ENCODE results near the gene KCTD15. TPM values are rescaled to one million over a fixed set of nuclear protein-coding genes. Genes with fewer than 3 reads are reported as not detected.

Gene KCTD15
- total RNA-seq, 1 experiment from 2014 or later = 13.8 TPM

DNA sequence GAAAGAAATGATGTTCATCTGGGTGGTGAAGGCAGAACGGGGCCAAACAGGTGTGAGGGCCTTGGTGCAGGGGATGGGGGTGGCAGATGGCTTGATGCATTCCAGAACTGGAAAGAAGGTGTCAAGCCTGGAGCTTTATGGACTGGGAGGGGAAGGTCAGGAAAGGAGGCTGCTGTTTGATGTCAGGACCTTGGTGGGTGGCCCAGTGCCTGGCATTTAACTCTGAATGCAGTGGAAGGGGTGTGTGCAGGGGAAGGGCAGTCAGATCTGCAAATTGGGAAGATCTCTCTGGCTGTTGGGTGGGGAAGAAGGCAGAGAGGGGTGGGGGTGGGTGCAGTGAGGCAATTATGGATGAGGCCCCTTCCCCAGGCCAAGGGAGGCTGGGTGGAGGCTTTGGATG is 11.7 kb downstream of the KCTD15 start:
- Histone ChIP-seq H3K4me3 (no peak overlapping the region), H3K27me3 (ENCODE audit: insufficient read depth, low read depth) (no peaks in the 10 kb centered on the region), H3K79me2 (ENCODE audit: low read depth) (no peaks in the 10 kb centered on the region), H2AFZ (no peak overlapping the region), H3K4me2 (no peak overlapping the region), H4K20me1 (ENCODE audit: insufficient read depth) (peaks cover 14% of the 10 kb centered on the region; the same call in 1 of the 2 replicates), H3F3A (ENCODE audit: insufficient read depth, low read depth) (no peaks in the 10 kb centered on the region), H3K4me1 (replicated peaks; ENCODE audit: insufficient read depth) (no peaks in the 10 kb centered on the region), H3K27ac (no peak overlapping the region), H3K9me2 (ENCODE audit: insufficient read depth) (no peaks in the 10 kb centered on the region), H3K9me3 (ENCODE audit: insufficient read depth, low read depth) (no peaks in the 10 kb centered on the region), H3K36me3 (ENCODE audit: low read depth) (no peaks in the 10 kb centered on the region)
- no peak for DNase-seq
- intact Hi-C loops (cut with micrococcal nuclease; ENCODE audit: unreplicated experiment) = no loop called here
- CTCF ChIA-PET = no interaction called here
- TF ChIP-seq, protein P1, sequence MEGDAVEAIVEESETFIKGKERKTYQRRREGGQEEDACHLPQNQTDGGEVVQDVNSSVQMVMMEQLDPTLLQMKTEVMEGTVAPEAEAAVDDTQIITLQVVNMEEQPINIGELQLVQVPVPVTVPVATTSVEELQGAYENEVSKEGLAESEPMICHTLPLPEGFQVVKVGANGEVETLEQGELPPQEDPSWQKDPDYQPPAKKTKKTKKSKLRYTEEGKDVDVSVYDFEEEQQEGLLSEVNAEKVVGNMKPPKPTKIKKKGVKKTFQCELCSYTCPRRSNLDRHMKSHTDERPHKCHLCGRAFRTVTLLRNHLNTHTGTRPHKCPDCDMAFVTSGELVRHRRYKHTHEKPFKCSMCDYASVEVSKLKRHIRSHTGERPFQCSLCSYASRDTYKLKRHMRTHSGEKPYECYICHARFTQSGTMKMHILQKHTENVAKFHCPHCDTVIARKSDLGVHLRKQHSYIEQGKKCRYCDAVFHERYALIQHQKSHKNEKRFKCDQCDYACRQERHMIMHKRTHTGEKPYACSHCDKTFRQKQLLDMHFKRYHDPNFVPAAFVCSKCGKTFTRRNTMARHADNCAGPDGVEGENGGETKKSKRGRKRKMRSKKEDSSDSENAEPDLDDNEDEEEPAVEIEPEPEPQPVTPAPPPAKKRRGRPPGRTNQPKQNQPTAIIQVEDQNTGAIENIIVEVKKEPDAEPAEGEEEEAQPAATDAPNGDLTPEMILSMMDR (conservative IDR thresholded peaks at IDR 0.05) = no peak
- no peak for TF ChIP-seq EZH2 (IDR thresholded peaks at IDR 0.05; ENCODE audit: low read depth)
- BruUV-seq (replicated peaks) = no TSS peak
- POLR2A ChIA-PET (ENCODE audit: unreplicated experiment) = no interaction called here

DNA sequence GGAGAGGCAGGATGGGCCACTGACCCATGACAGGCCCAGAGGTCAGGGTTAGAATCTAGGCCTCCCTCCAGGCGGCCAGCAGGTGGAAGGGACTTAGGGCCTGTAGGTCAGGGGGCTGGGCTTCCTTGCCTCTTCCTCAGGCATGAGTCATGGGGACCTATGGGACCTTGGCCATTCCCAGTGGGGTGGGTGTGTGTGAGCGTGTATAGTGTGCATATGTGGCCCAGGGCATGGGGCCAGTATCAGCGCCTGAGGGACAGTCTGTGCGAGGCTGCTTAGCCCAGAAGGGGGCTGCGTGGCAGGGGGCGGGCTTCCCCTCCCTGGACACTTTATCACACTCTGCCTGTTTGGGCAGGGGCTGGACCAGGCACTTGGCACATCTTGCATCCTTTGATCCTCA is 13.3 kb downstream of the KCTD15 start:
- H3K27me3 ChIP-seq (ENCODE audit: insufficient read depth, low read depth) = no peaks in the 10 kb centered on the region
- no peak overlapping the region for H3K27ac ChIP-seq
- no peaks in the 10 kb centered on the region for H3K4me1 ChIP-seq (replicated peaks; ENCODE audit: insufficient read depth)
- H3K36me3 ChIP-seq (ENCODE audit: low read depth) = no peaks in the 10 kb centered on the region
- no peaks in the 10 kb centered on the region for H3K9me3 ChIP-seq (ENCODE audit: insufficient read depth, low read depth)
- CTCF ChIA-PET = no interaction called here
- H2AFZ ChIP-seq = no peak overlapping the region
- no peak overlapping the region for H3K4me2 ChIP-seq
- TF ChIP-seq, protein P1 (conservative IDR thresholded peaks at IDR 0.05) = no peak
- TF ChIP-seq EZH2 (IDR thresholded peaks at IDR 0.05; ENCODE audit: low read depth) = no peak
- no peaks in the 10 kb centered on the region for H3K79me2 ChIP-seq (ENCODE audit: low read depth)
- no peak overlapping the region for H3K4me3 ChIP-seq
- H3F3A ChIP-seq (ENCODE audit: insufficient read depth, low read depth) = no peaks in the 10 kb centered on the region
- BruUV-seq (replicated peaks) = no TSS peak
- H4K20me1 ChIP-seq (ENCODE audit: insufficient read depth) = peaks cover 9% of the 10 kb centered on the region; the same call in 1 of the 2 replicates
- H3K9me2 ChIP-seq (ENCODE audit: insufficient read depth) = no peaks in the 10 kb centered on the region
- intact Hi-C loops (cut with micrococcal nuclease; ENCODE audit: unreplicated experiment) = no loop called here
- POLR2A ChIA-PET (ENCODE audit: unreplicated experiment) = no interaction called here
- DNase-seq = no peak

DNA sequence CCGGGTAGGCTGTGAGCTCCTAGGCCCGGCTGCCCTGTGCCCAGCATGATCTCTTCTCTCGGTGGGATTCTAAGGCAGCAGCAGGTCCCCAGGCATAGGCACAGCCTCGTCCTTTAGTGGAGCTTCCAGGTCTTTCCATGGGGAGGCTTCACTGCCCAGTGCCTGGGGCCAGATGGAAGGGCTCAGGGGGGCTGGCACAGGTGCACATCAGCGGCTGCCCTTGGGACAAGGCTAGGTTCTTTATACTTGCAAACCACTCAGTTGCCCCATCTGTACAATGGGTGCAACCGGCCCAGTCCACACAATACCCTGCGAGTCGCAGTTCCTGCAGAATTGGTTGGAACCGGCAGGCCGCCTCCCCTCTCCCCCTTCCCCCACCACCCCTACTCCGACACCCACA is 14.2 kb downstream of the KCTD15 start:
- Histone ChIP-seq H3K4me2 (no peak overlapping the region), H3K4me3 (no peak overlapping the region), H3K9me2 (ENCODE audit: insufficient read depth) (no peaks in the 10 kb centered on the region), H3K79me2 (ENCODE audit: low read depth) (no peaks in the 10 kb centered on the region), H3K27me3 (ENCODE audit: insufficient read depth, low read depth) (no peaks in the 10 kb centered on the region), H3K27ac (no peak overlapping the region), H3K4me1 (replicated peaks; ENCODE audit: insufficient read depth) (no peaks in the 10 kb centered on the region), H3K9me3 (ENCODE audit: insufficient read depth, low read depth) (no peaks in the 10 kb centered on the region), H3K36me3 (ENCODE audit: low read depth) (no peaks in the 10 kb centered on the region), H4K20me1 (ENCODE audit: insufficient read depth) (peaks cover 3% of the 10 kb centered on the region; the same call in 1 of the 2 replicates), H3F3A (ENCODE audit: insufficient read depth, low read depth) (no peaks in the 10 kb centered on the region), H2AFZ (no peak overlapping the region)
- TF ChIP-seq, protein P1 (conservative IDR thresholded peaks at IDR 0.05) = no peak
- TF ChIP-seq EZH2 (IDR thresholded peaks at IDR 0.05; ENCODE audit: low read depth) = no peak
- BruUV-seq (replicated peaks) = no TSS peak
- intact Hi-C loops (cut with micrococcal nuclease; ENCODE audit: unreplicated experiment) = no loop called here
- DNase-seq = no peak
- CTCF ChIA-PET = interaction anchor here (0.6 kb wide), 1 partner anchor 334 kb away, joined by 4 read pairs; no protein-coding TSS in a partner anchor
- POLR2A ChIA-PET (ENCODE audit: unreplicated experiment) = no interaction called here
